A673 (cell line): Measurements from ENCODE around the gene TLCD3B.

ENCODE experiments used
- CTCF ChIP-seq: fragments of 300-800, 200-600 bp; sonication (generic); conservative IDR thresholded peaks from 2 replicates; pipeline ENCODE4 v1.5.1; 2017; ENCODE audit warnings: low read depth, mild to moderate bottlenecking, antibody characterized with exemption, low read length, moderate library complexity, mixed read lengths
- EZH2 ChIP-seq: fragments of 200-600 bp; sonication (generic); IDR thresholded peaks from 2 replicates; pipeline ENCODE4 v1.6.1; 2017; ENCODE audit warnings: borderline replicate concordance, low read depth, mild to moderate bottlenecking, mixed read lengths, antibody characterized with exemption, low read length; ENCODE audit not compliant: poor library complexity, severe bottlenecking

- TF ChIP-seq CTCF, result no peak
- TF ChIP-seq EZH2, result no peak
Measured at GRCh38 chr16:29978564-29979270, 52.4 kb downstream of the TLCD3B start.
